GM12878 (cell line): ENCODE results near the gene LPIN2. TPM values are rescaled to one million over a fixed set of nuclear protein-coding genes. Genes with fewer than 3 reads are reported as not detected.

Source experiments
- ATAC-seq: fragments of 200-7000 bp; cut with Tn5 transposase; 3 replicates; pipeline ENCODE4 v1.9.1; 2020; ENCODE audit warnings: mild to moderate bottlenecking, moderate library complexity
- BruUV-seq: library from RNA; stranded (reverse); fragments of 400-500 nt; replicated peaks from 2 replicates; lab custom pipeline; 2021; lab: Mats Ljungman, UMichigan
- CTCF ChIA-PET: fragments of 300-600 bp; sonication (Branson Sonifier 250); formaldehyde crosslinking; extraction: SDS; loops from one replicate; lab custom pipeline; 2021; ENCODE audit warnings: inconsistent platforms; lab: Yijun Ruan, JAX
- POLR2A ChIA-PET: fragments of 350-600 bp; formaldehyde crosslinking; extraction: SDS; loops from one replicate; lab custom pipeline; 2021; ENCODE audit warnings: inconsistent platforms; lab: Charles Lee
- RAD21 ChIA-PET: fragments of 300-600 bp; sonication (Branson Sonifier 250); formaldehyde crosslinking; loops from one replicate; lab custom pipeline; 2023; ENCODE audit warnings: antibody characterized with exemption; ENCODE audit not compliant: unreplicated experiment; lab: Charles Lee
- SMC1A ChIA-PET: fragments of 300-600 bp; sonication (Branson Sonifier 250); formaldehyde crosslinking; loops from one replicate; lab custom pipeline; 2023; ENCODE audit not compliant: unreplicated experiment, uncharacterized antibody; lab: Charles Lee
- DNase-seq: peaks from one replicate; pipeline ENCODE4 v3.0.0-alpha.2; 2011; ENCODE audit warnings: low read depth, low spot score
- FAIRE-seq: peaks from 3 replicates; lab custom pipeline; 2011; peaks lifted over from hg19 to GRCh38; lab: Jason Lieb, UNC
- H2AFZ ChIP-seq: 2 replicates; pipeline ENCODE4 v1.6.0; 2011; ENCODE audit warnings: low read depth, low read length, control low read depth; ENCODE audit not compliant: control insufficient read depth
- H3K27ac ChIP-seq: 2 replicates; pipeline ENCODE4 v1.5.1; 2011; ENCODE audit warnings: control low read depth; ENCODE audit not compliant: control insufficient read depth, insufficient read depth
- H3K27me3 ChIP-seq, 2 experiments: replicated peaks in 1 of 2; 2 replicates each; pipeline versions ENCODE4 v1.6.0 to v1.6.1; 2011; ENCODE audit warnings: low read length in 1 of 2; ENCODE audit not compliant: control insufficient read depth in 2 of 2, insufficient read depth in 2 of 2
- H3K36me3 ChIP-seq, 2 experiments: 2 replicates each; pipeline ENCODE4 v1.5.1; 2011; ENCODE audit warnings: low read length in 1 of 2; ENCODE audit not compliant: control insufficient read depth in 2 of 2, insufficient read depth in 2 of 2
- H3K4me1 ChIP-seq: 2 replicates; pipeline ENCODE4 v1.6.1; 2011; ENCODE audit warnings: mild to moderate bottlenecking, low read length, moderate library complexity, mixed read lengths; ENCODE audit not compliant: control insufficient read depth, insufficient read depth
- H3K4me2 ChIP-seq: 2 replicates; pipeline ENCODE4 v1.6.0; 2011; ENCODE audit warnings: control low read depth; ENCODE audit not compliant: control insufficient read depth, insufficient read depth
- H3K4me3 ChIP-seq: fragments of 200-600 bp; sonication (generic); 2 replicates; pipeline ENCODE4 v1.5.1; 2016
- H3K79me2 ChIP-seq: 2 replicates; pipeline ENCODE4 v1.6.0; 2011; ENCODE audit warnings: low read length; ENCODE audit not compliant: control insufficient read depth, insufficient read depth
- H3K9ac ChIP-seq: 2 replicates; pipeline ENCODE4 v1.8.0; 2011; ENCODE audit warnings: low read length, control low read depth, mixed read lengths; ENCODE audit not compliant: control insufficient read depth, insufficient read depth
- H3K9me3 ChIP-seq: replicated peaks from 3 replicates; pipeline ENCODE4 v1.5.1; 2011; ENCODE audit warnings: mild to moderate bottlenecking, low read length; ENCODE audit not compliant: control insufficient read depth, insufficient read depth
- H4K20me1 ChIP-seq: 2 replicates; pipeline ENCODE4 v1.6.0; 2011; ENCODE audit not compliant: control insufficient read depth, insufficient read depth
- CBX3 ChIP-seq: fragments of 200-600 bp; sonication (generic); IDR thresholded peaks from 2 replicates; pipeline ENCODE4 v1.6.1; 2016; ENCODE audit warnings: low read depth, borderline replicate concordance
- CREM ChIP-seq: IDR thresholded peaks from 2 replicates; pipeline ENCODE4 v1.6.1; 2014; ENCODE audit warnings: antibody characterized with exemption, low read depth
- EGR1 ChIP-seq, 2 experiments: IDR thresholded peaks; 1 replicate in 1 of 2; 2 replicates in 1 of 2; pipeline ENCODE4 v1.6.1; 2011 to 2012; ENCODE audit warnings: low read depth in 2 of 2, low read length in 2 of 2, borderline replicate concordance in 1 of 2, mild to moderate bottlenecking in 1 of 2, moderate library complexity in 1 of 2
- ESRRA ChIP-seq: IDR thresholded peaks from 2 replicates; pipeline ENCODE4 v1.6.1; 2012; ENCODE audit warnings: mild to moderate bottlenecking, low read length, improper control_type of control experiment
- MYC ChIP-seq: IDR thresholded peaks from 2 replicates; pipeline ENCODE4 v1.6.1; 2011; ENCODE audit warnings: mild to moderate bottlenecking, low read length, moderate library complexity, inconsistent platforms; ENCODE audit not compliant: insufficient read depth, insufficient replicate concordance, insufficient read length, severe bottlenecking
- SKIL ChIP-seq: fragments of 450-650 bp; IDR thresholded peaks from 2 replicates; pipeline ENCODE4 v1.6.1; 2017; ENCODE audit warnings: mild to moderate bottlenecking, low read depth, inconsistent platforms; ENCODE audit not compliant: poor library complexity, severe bottlenecking
- SMAD5 ChIP-seq: IDR thresholded peaks from 2 replicates; pipeline ENCODE4 v1.6.1; 2016; ENCODE audit warnings: antibody characterized with exemption, low read depth
- WGBS: methylation state at CpG from one replicate; pipeline ENCODE4 v1.1.6; 2016; ENCODE audit warnings: low lambda C conversion rate; ENCODE audit not compliant: insufficient replicate concordance, insufficient coverage; ENCODE audit errors: missing lambda C conversion rate; 5-methylcytosine and 5-hydroxymethylcytosine counted together
- in situ Hi-C: fragments of 300-500 bp; cut with MboI; formaldehyde crosslinking; loops from 9 replicates; pipeline ENCODE4 v1.14.3; 2018; ENCODE audit warnings: mixed read lengths
- intact Hi-C: fragments of 100-400 bp; cut with micrococcal nuclease; formaldehyde crosslinking; loops from one replicate; pipeline ENCODE4 v1.14.2; 2022; ENCODE audit not compliant: unreplicated experiment
- polyA plus RNA-seq, 11 experiments: library from polyadenylated mRNA; depleted of rRNA in 4 of 11; unstranded in 6 of 11; stranded (reverse) in 5 of 11; fragments of >200 nt; fragmentation: Nextera tagmentation in 4 of 11; fragmentation: Illumina TruSeq in 1 of 11; extraction: Ambion mirVana in 4 of 11; extraction: Trizol in 1 of 11; gene quantifications; 1 replicate in 1 of 11; 2 replicates in 10 of 11; pipeline versions ENCODE4 v1.2.1 to v1.2.3, GENCODE V29; 2011 to 2016; ENCODE audit warnings: inconsistent platforms in 2 of 11, missing spikeins in 2 of 11, low read depth in 1 of 11
- total RNA-seq, 4 experiments: library from RNA; depleted of rRNA in 3 of 4; stranded (reverse); fragments of >200 nt in 3 of 4; fragmentation: Illumina TruSeq in 1 of 4; extraction: Trizol in 1 of 4; gene quantifications; 2 replicates each; pipeline versions ENCODE4 v1.2.1 to v1.2.3, GENCODE V29; 2013 to 2021
- TF ChIP-seq, protein P1 (sequence below): IDR thresholded peaks from 2 replicates; pipeline ENCODE4 v1.6.1; 2011; ENCODE audit warnings: mild to moderate bottlenecking, low read depth, low read length, moderate library complexity; ENCODE audit not compliant: insufficient replicate concordance
- TF ChIP-seq, protein P2 (sequence below): IDR thresholded peaks from 2 replicates; pipeline ENCODE4 v1.6.1; 2012; ENCODE audit warnings: low read length, inconsistent platforms

The LPIN2 gene
- total and polyA plus RNA-seq, 10 of the 15 experiments (the other 5 are each of a cell fraction or from before 2014, with no cell fraction given): 4.1 to 28.0 (median 15.9) TPM

- WGBS: 95% methylated on average over 3 of the region's 3 CpGs
- Histone ChIP-seq H3K4me1 (peaks cover 55% of the 10 kb centered on the region), H3K9ac (peak overlapping the region; percentile 70), H3K9me3 (no peaks in the 10 kb centered on the region), H3K36me3 (peaks cover 0 to 4% of the 10 kb centered on the region in 2 experiments; a peak in 1 of 4 replicates), H4K20me1 (no peaks in the 10 kb centered on the region), H3K27me3 (no peaks in the 10 kb centered on the region), H3K4me2 (peak overlapping the region; percentile 99), H3K79me2 (peaks cover 58% of the 10 kb centered on the region), H3K27ac (peak overlapping the region; percentile 94), H2AFZ (no peak overlapping the region), H3K4me3 (peak overlapping the region; percentile 60; the same call in 1 of the 2 replicates)
- ChIA-PET RAD21 (interaction anchor here (0.9 to 8.9 kb wide), 7 partner anchors 9 to 285 kb away, joined by 3 to 155 read pairs (median 4); no protein-coding TSS in a partner anchor), POLR2A (interaction anchor here (0.9 to 8.2 kb wide), 7 partner anchors 10 to 279 kb away, joined by 3 to 177 read pairs (median 10); no protein-coding TSS in a partner anchor), SMC1A (interaction anchor here (0.7 to 7.8 kb wide), 10 partner anchors 8 to 276 kb away, joined by 3 to 180 read pairs (median 14); partner anchors contain the start of gene MYL12A), CTCF (interaction anchor here (0.7 to 21.4 kb wide), 8 partner anchors 8 to 276 kb away, joined by 3 to 285 read pairs (median 10); partner anchors contain the start of gene MYL12A)
- no TSS peak for BruUV-seq
- no peak for FAIRE-seq
- in situ Hi-C loops: loop anchor here (10.0 to 25.0 kb wide), 4 partner anchors 484 to 1367 kb away; partner anchors contain the start of gene TGIF1
- TF ChIP-seq ESRRA (no peak), MYC (no peak), CREM (no peak), EGR1 (IDR thresholded peaks at IDR 0.05; ENCODE audit: borderline replicate concordance in 1 of 2, low read depth in 2 of 2, low read length in 2 of 2) (no peak), SMAD5 (no peak), CBX3 (no peak), SKIL (no peak)
- TF ChIP-seq, protein P1, sequence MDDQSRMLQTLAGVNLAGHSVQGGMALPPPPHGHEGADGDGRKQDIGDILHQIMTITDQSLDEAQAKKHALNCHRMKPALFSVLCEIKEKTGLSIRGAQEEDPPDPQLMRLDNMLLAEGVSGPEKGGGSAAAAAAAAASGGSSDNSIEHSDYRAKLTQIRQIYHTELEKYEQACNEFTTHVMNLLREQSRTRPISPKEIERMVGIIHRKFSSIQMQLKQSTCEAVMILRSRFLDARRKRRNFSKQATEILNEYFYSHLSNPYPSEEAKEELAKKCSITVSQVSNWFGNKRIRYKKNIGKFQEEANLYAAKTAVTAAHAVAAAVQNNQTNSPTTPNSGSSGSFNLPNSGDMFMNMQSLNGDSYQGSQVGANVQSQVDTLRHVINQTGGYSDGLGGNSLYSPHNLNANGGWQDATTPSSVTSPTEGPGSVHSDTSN: no peak
- TF ChIP-seq, protein P2, sequence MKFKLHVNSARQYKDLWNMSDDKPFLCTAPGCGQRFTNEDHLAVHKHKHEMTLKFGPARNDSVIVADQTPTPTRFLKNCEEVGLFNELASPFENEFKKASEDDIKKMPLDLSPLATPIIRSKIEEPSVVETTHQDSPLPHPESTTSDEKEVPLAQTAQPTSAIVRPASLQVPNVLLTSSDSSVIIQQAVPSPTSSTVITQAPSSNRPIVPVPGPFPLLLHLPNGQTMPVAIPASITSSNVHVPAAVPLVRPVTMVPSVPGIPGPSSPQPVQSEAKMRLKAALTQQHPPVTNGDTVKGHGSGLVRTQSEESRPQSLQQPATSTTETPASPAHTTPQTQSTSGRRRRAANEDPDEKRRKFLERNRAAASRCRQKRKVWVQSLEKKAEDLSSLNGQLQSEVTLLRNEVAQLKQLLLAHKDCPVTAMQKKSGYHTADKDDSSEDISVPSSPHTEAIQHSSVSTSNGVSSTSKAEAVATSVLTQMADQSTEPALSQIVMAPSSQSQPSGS: no peak
- ATAC-seq: no peak
- intact Hi-C loops: loop anchor here (10.0 kb wide), 1 partner anchor 316 kb away; the partner anchor contains the start of gene SMCHD1
- DNase-seq: no peak
Observed at GRCh38 chr18:2970344-2970743, 42.6 kb downstream of the LPIN2 start.
